ENCODE results near the gene ENO2. TPM values are rescaled to one million over a fixed set of nuclear protein-coding genes. Genes with fewer than 3 reads are reported as not detected.

The ENO2 gene
- total and polyA plus RNA-seq, 2 donors = 9.7 to 68.4 TPM

- no peak for DNase-seq (ENCODE audit: extremely low spot score)
- H3K4me3 ChIP-seq (ENCODE audit: low read depth, low read length) = no peak overlapping the region
- H3K36me3 ChIP-seq (ENCODE audit: insufficient read depth) = no peaks in the 10 kb centered on the region
- 91% methylated on average over 8 of the region's 8 CpGs for WGBS
- H3K27ac ChIP-seq (ENCODE audit: low read depth) = no peak overlapping the region
- no peaks in the 10 kb centered on the region for H3K4me1 ChIP-seq (ENCODE audit: insufficient read depth)
These were observed 33.2 kb downstream of the ENO2 start for GRCh38 chr12:6947615-6948014.

DNA sequence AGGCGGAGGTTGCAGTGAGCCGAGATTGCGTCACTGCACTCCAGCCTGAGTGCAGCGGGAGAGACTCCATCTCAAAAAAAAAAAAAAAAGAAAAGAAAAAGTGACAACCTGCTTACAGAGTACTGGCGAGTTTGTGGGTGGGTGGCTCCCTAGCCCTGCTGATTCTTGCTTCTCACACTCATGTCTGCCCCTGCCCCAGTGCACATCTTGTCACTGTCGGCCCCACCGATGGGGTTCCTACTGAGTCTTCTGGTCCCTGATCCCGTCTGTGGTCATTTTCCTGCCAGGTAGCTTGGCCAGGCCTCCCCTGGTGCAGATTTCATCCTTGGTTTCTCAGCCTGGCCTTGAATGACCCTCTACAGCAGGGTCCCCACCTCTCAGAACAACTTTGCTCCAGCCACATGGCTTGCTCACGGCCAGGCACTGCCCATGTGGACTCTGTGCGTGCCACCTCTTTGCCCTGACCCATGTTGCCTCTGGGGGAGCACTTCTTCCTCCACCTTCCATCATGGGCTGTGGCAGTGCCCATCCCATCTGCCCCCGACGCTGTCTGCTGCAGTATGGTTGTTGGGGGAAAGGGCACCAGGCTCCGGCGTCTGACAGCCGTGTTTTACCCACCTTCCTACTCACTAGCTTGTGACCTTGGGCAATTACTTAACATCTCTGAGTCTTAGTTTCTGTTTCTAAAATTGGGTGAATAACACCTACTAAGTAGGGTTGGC lies 34.7 kb downstream of the ENO2 start:
- 83% methylated on average over 15 of the region's 15 CpGs for WGBS
- no peak for DNase-seq (ENCODE audit: extremely low spot score)
- H3K4me1 ChIP-seq (ENCODE audit: insufficient read depth) = no peaks in the 10 kb centered on the region
- no peaks in the 10 kb centered on the region for H3K36me3 ChIP-seq (ENCODE audit: insufficient read depth)
- no peak overlapping the region for H3K4me3 ChIP-seq (ENCODE audit: low read depth, low read length)
- H3K27ac ChIP-seq (ENCODE audit: low read depth) = no peak overlapping the region

- no peak for DNase-seq (ENCODE audit: extremely low spot score)
- no peak overlapping the region for H3K4me3 ChIP-seq (ENCODE audit: low read depth, low read length)
- WGBS = 73% methylated on average over 1 of the region's 1 CpG
- H3K27ac ChIP-seq (ENCODE audit: low read depth) = no peak overlapping the region
- H3K36me3 ChIP-seq (ENCODE audit: insufficient read depth) = peaks cover 2% of the 10 kb centered on the region
- H3K4me1 ChIP-seq (ENCODE audit: insufficient read depth) = no peaks in the 10 kb centered on the region
These were observed 36.0 kb downstream of the ENO2 start for GRCh38 chr12:6950401-6950801.

GRCh38 chr12:6950811-6951540 lies 36.6 kb downstream of the ENO2 start, which contains the start of gene PTPN6:
Gene PTPN6, plus strand, starts transcription at chr12:6951356. Its CDS starts 157 bp downstream, at chr12:6951513.
- Histone ChIP-seq H3K27ac (ENCODE audit: low read depth) (peak within 1 kb of the TSS; percentile 14), H3K4me3 (ENCODE audit: low read depth, low read length) (peak within 1 kb of the TSS; percentile 32), H3K36me3 (ENCODE audit: insufficient read depth) (peaks cover 5% of the 10 kb centered on the region), H3K4me1 (ENCODE audit: insufficient read depth) (no peaks in the 10 kb centered on the region)
- no peak for DNase-seq (ENCODE audit: extremely low spot score)
- WGBS = 73% methylated on average over 25 of the region's 25 CpGs

DNA sequence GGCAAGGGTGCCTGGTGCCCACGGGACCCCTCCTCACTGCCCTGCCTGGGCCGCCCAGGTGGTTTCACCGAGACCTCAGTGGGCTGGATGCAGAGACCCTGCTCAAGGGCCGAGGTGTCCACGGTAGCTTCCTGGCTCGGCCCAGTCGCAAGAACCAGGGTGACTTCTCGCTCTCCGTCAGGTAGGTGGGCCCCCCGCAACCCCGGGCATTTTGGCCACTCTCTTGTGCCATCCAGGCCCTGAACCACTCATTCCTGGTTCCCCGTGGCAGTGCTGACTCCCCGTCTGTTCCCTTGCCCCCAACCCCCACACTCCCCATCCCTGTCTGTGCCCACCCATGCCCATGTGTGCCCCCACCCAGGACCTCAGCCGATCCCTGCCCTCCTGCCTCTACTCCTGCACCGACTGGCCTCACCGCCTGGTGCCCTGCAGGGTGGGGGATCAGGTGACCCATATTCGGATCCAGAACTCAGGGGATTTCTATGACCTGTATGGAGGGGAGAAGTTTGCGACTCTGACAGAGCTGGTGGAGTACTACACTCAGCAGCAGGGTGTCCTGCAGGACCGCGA lies 37.3 kb downstream of the ENO2 start:
- Histone ChIP-seq H3K36me3 (ENCODE audit: insufficient read depth) (peaks cover 5% of the 10 kb centered on the region), H3K27ac (ENCODE audit: low read depth) (no peak overlapping the region), H3K4me1 (ENCODE audit: insufficient read depth) (no peaks in the 10 kb centered on the region), H3K4me3 (ENCODE audit: low read depth, low read length) (peak overlapping the region; percentile 32)
- WGBS = 83% methylated on average over 20 of the region's 20 CpGs
- DNase-seq (ENCODE audit: extremely low spot score) = no peak

DNA sequence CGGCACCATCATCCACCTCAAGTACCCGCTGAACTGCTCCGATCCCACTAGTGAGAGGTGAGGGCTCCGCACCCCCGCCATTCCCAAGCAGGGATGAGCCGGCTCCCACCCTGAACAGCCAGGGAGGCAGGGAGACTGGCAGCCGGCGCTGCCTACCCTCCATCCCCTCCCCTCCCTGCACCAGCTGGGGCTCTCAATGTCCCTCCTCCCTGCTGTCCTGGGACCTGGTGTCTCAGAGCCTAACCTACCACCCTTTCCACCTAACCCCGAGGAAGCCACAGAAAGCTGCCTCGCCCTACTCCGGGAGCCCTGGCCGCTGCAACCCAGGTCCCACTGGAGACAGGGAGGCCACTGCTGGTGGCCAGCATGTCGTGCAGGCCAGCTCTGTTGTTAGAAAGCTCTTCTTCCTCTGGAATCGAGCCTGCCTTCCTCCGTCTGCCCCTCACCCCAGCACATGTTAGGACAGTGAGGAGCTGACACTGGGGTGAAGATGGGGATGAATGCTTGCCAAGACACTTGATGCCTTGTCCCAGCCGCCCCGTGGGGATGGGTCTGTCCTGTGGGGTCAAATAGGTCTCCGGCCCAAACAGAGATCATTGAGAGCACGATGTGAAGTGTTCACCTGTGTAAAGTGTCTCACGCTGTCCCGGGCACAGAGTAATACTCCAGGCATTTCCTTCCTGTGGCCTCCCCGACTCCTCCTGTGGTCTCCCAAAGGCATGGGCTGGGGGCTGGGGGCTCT lies 37.9 kb downstream of the ENO2 start:
- 64% methylated on average over 22 of the region's 22 CpGs for WGBS
- Histone ChIP-seq H3K4me3 (ENCODE audit: low read depth, low read length) (no peak overlapping the region), H3K36me3 (ENCODE audit: insufficient read depth) (peaks cover 5% of the 10 kb centered on the region), H3K4me1 (ENCODE audit: insufficient read depth) (no peaks in the 10 kb centered on the region), H3K27ac (ENCODE audit: low read depth) (no peak overlapping the region)
- no peak for DNase-seq (ENCODE audit: extremely low spot score)

GRCh38 chr12:6952863-6953441 lies 38.6 kb downstream of the ENO2 start:
- DNase-seq (ENCODE audit: extremely low spot score) = no peak
- WGBS = 81% methylated on average over 15 of the region's 15 CpGs
- Histone ChIP-seq H3K4me3 (ENCODE audit: low read depth, low read length) (no peak overlapping the region), H3K4me1 (ENCODE audit: insufficient read depth) (no peaks in the 10 kb centered on the region), H3K27ac (ENCODE audit: low read depth) (no peak overlapping the region), H3K36me3 (ENCODE audit: insufficient read depth) (peaks cover 5% of the 10 kb centered on the region)

DNA sequence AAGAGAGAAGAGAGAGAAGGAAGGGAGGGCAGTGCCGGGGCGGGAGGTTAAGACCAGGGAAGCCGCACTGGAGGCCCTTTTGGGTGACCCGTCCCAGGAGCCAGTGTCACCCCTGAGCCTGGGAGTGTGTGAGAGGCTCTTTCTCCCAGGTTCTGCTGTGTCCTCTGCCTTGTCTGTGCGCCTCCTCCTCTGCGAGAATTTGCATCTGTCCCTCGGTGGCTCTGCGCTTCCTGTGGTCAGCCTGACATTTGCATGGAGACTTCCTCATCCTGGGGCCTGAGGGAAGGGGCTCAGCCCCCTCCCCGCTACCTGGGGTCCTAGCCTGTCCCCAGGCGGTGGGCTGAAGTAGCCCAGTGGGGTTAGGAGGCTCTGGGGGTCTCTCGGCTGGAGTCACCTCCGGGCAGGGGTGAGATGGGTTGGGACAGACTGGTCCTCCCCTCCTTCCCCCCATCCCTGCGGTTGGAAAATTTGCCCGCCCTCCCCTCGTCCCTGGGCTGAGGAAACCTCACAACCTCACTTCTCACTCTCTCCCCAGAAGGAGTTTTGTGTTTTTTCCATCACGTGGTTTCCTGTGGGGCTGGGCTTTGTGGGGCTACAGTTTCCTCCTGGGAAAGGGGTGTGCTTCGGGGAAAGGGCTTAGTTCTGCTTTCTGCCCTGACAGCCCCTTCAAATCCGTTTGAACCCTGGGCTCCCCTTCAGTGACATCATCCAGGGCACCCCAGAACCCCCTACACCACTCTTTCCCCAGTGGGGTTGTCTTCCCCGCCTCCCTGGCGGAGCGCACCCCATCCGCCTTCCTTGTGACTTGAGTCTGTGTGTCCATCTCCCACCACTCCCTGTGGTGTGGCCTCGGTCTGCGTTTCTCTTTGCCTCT lies 39.3 kb downstream of the ENO2 start:
- DNase-seq (ENCODE audit: extremely low spot score) = no peak
- 52% methylated on average over 24 of the region's 24 CpGs for WGBS
- Histone ChIP-seq H3K4me1 (ENCODE audit: insufficient read depth) (no peaks in the 10 kb centered on the region), H3K27ac (ENCODE audit: low read depth) (no peak overlapping the region), H3K36me3 (ENCODE audit: insufficient read depth) (peaks cover 5% of the 10 kb centered on the region), H3K4me3 (ENCODE audit: low read depth, low read length) (no peak overlapping the region)

- no peak for DNase-seq (ENCODE audit: extremely low spot score)
- 88% methylated on average over 21 of the region's 21 CpGs for WGBS
- Histone ChIP-seq H3K27ac (ENCODE audit: low read depth) (no peak overlapping the region), H3K4me1 (ENCODE audit: insufficient read depth) (no peaks in the 10 kb centered on the region), H3K36me3 (ENCODE audit: insufficient read depth) (peaks cover 5% of the 10 kb centered on the region), H3K4me3 (ENCODE audit: low read depth, low read length) (no peak overlapping the region)
These were observed 40.1 kb downstream of the ENO2 start for GRCh38 chr12:6954316-6955107.

DNA sequence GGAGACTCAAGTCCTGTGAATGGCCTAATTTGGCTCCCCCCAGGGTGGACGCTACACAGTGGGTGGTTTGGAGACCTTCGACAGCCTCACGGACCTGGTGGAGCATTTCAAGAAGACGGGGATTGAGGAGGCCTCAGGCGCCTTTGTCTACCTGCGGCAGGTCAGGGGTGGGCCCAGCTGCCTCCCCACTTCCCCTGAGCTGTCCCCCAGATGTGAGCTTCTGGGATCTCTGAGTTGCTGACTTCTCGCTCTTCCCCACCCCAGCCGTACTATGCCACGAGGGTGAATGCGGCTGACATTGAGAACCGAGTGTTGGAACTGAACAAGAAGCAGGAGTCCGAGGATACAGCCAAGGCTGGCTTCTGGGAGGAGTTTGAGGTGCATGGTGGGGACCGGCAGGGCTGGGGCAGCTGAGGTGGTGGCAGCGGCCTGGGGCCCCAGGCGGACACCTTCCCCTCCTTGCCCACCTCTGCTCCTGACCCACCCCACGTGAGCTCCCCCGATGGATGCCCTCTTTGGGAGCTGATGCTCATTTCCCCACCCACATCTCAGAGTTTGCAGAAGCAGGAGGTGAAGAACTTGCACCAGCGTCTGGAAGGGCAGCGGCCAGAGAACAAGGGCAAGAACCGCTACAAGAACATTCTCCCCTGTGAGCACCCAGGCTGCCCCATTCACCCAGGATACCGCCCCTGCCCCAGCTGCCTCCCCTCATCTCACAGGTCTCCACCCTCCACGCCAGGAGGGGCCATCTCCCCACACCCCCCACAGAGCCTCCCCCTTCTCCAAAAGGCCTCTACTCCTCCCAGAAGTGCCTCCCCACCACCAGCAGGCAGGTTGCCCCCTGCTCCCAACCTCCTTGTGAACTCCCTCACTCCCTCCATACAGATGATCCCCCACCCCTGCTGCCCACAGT lies 41.0 kb downstream of the ENO2 start:
- H3K4me3 ChIP-seq (ENCODE audit: low read depth, low read length) = no peak overlapping the region
- WGBS = 86% methylated on average over 22 of the region's 22 CpGs
- H3K4me1 ChIP-seq (ENCODE audit: insufficient read depth) = no peaks in the 10 kb centered on the region
- H3K36me3 ChIP-seq (ENCODE audit: insufficient read depth) = peaks cover 5% of the 10 kb centered on the region
- H3K27ac ChIP-seq (ENCODE audit: low read depth) = no peak overlapping the region
- no peak for DNase-seq (ENCODE audit: extremely low spot score)

GRCh38 chr12:6956021-6956727 lies 41.8 kb downstream of the ENO2 start:
- Histone ChIP-seq H3K4me3 (ENCODE audit: low read depth, low read length) (no peak overlapping the region), H3K4me1 (ENCODE audit: insufficient read depth) (no peaks in the 10 kb centered on the region), H3K27ac (ENCODE audit: low read depth) (no peak overlapping the region), H3K36me3 (ENCODE audit: insufficient read depth) (peaks cover 5% of the 10 kb centered on the region)
- no peak for DNase-seq (ENCODE audit: extremely low spot score)
- WGBS = 82% methylated on average over 28 of the region's 28 CpGs

Measured in urinary bladder (tissue), 4 donors.